Measurements from ENCODE around the gene NBR1.
"Not testable (repeated sequence)": the region's sequence is repeated elsewhere in the genome, so short reads cannot be mapped to it uniquely, and the experiment has no call there.

GRCh38 chr17:43239597-43239996, 68.6 kb downstream of the NBR1 start:
- TF ChIP-seq CTCF (IDR thresholded peaks at IDR 0.05; ENCODE audit: low read length); EZH2 (optimal IDR thresholded peaks at IDR 0.05; ENCODE audit: low read depth, low read length); EZH2phosphoT487 (IDR thresholded peaks at IDR 0.05; ENCODE audit: low read length): not testable (repeated sequence)

All from MM.1S (cell line).